IMR-90 (cell line): ENCODE measurements around the gene RALGPS1. TPM values are rescaled to one million over a fixed set of nuclear protein-coding genes. Genes with fewer than 3 reads are reported as not detected.

Experiments
- ATAC-seq: fragments of 200-7000 bp; cut with Tn5 transposase; 2 replicates; pipeline ENCODE4 v1.9.1; 2020; ENCODE audit warnings: low read depth, mild to moderate bottlenecking, moderate library complexity
- BruUV-seq: library from RNA; stranded (reverse); fragments of 400-500 nt; replicated peaks from 2 replicates; lab custom pipeline; 2021; lab: Mats Ljungman, UMichigan
- CTCF ChIA-PET: fragments of 300-600 bp; formaldehyde crosslinking; extraction: SDS; loops from one replicate; lab custom pipeline; 2021; ENCODE audit warnings: antibody characterized with exemption; lab: Yijun Ruan, JAX
- POLR2A ChIA-PET: fragments of 300-600 bp; sonication (Branson Sonifier 250); formaldehyde crosslinking; loops from one replicate; lab custom pipeline; 2022; ENCODE audit warnings: antibody characterized with exemption; ENCODE audit not compliant: unreplicated experiment; lab: Charles Lee
- DNase-seq: peaks from one replicate; pipeline ENCODE4 v3.0.0; 2013
- H2AFZ ChIP-seq: replicated peaks from 2 replicates; pipeline ENCODE3; 2013; ENCODE audit warnings: low read length, mild to moderate bottlenecking; ENCODE audit not compliant: poor library complexity
- H2AK5ac ChIP-seq: 2 replicates; pipeline ENCODE4 v1.6.1; 2013; ENCODE audit warnings: low read depth, low read length, inconsistent platforms
- H2AK9ac ChIP-seq: replicated peaks from 2 replicates; pipeline ENCODE3; 2013; ENCODE audit warnings: mild to moderate bottlenecking, low read depth, low read length, moderate library complexity; ENCODE audit not compliant: poor library complexity
- H2BK120ac ChIP-seq: 2 replicates; pipeline ENCODE4 v1.6.1; 2013; ENCODE audit warnings: low read depth, low read length, inconsistent platforms
- H2BK15ac ChIP-seq: 3 replicates; pipeline ENCODE4 v1.6.1; 2013; ENCODE audit warnings: low read depth, low read length, inconsistent platforms
- H2BK20ac ChIP-seq: 2 replicates; pipeline ENCODE4 v1.6.1; 2013; ENCODE audit warnings: low read depth, mild to moderate bottlenecking, inconsistent platforms, low read length, moderate library complexity
- H2BK5ac ChIP-seq: 2 replicates; pipeline ENCODE4 v1.6.1; 2013; ENCODE audit warnings: mild to moderate bottlenecking, low read depth, low read length, inconsistent platforms; ENCODE audit not compliant: poor library complexity, severe bottlenecking
- H3K14ac ChIP-seq: replicated peaks from 2 replicates; pipeline ENCODE4 v1.6.1; 2013; ENCODE audit warnings: low read depth, low read length, inconsistent platforms
- H3K18ac ChIP-seq: 2 replicates; pipeline ENCODE4 v1.6.1; 2013; ENCODE audit warnings: low read depth, low read length, control low read depth
- H3K23ac ChIP-seq: 2 replicates; pipeline ENCODE4 v1.6.1; 2013; ENCODE audit warnings: low read depth, low read length, inconsistent platforms
- H3K27ac ChIP-seq: 2 replicates; pipeline ENCODE4 v1.5.1; 2013; ENCODE audit warnings: mild to moderate bottlenecking, control low read depth, low read length; ENCODE audit not compliant: insufficient read depth
- H3K27me3 ChIP-seq: 2 replicates; pipeline ENCODE4 v1.6.1; 2013; ENCODE audit warnings: low read length; ENCODE audit not compliant: control insufficient read depth, insufficient read depth
- H3K36me3 ChIP-seq: 2 replicates; pipeline ENCODE4 v1.6.1; 2013; ENCODE audit warnings: low read length, mixed read lengths; ENCODE audit not compliant: control insufficient read depth, insufficient read depth
- H3K4ac ChIP-seq: 2 replicates; pipeline ENCODE4 v1.6.1; 2013; ENCODE audit warnings: low read depth, low read length, inconsistent platforms
- H3K4me1 ChIP-seq: 2 replicates; pipeline ENCODE4 v1.6.1; 2013; ENCODE audit warnings: low read length, mixed read lengths; ENCODE audit not compliant: control insufficient read depth, insufficient read depth
- H3K4me2 ChIP-seq: 2 replicates; pipeline ENCODE4 v1.6.1; 2013; ENCODE audit warnings: low read depth, mild to moderate bottlenecking, control low read depth, low read length, moderate library complexity
- H3K4me3 ChIP-seq: 2 replicates; pipeline ENCODE4 v1.5.1; 2013; ENCODE audit warnings: low read depth, mild to moderate bottlenecking, control low read depth, low read length, moderate library complexity; ENCODE audit not compliant: insufficient read depth
- H3K56ac ChIP-seq: 2 replicates; pipeline ENCODE4 v1.6.1; 2013; ENCODE audit warnings: low read length, inconsistent platforms; ENCODE audit not compliant: insufficient read depth; ENCODE audit errors: extremely low read depth
- H3K79me1 ChIP-seq, 2 experiments: 2 replicates each; pipeline ENCODE4 v1.6.1; 2013; ENCODE audit warnings: low read length in 2 of 2, inconsistent platforms in 1 of 2, low read depth in 1 of 2
- H3K9ac ChIP-seq: 2 replicates; pipeline ENCODE4 v1.6.1; 2013; ENCODE audit warnings: low read depth, low read length, control low read depth
- H3K9me1 ChIP-seq: 2 replicates; pipeline ENCODE4 v1.6.1; 2013; ENCODE audit warnings: low read length, inconsistent platforms; ENCODE audit not compliant: insufficient read depth
- H3K9me3 ChIP-seq: 2 replicates; pipeline ENCODE4 v1.6.1; 2013; ENCODE audit warnings: low read length; ENCODE audit not compliant: control insufficient read depth, insufficient read depth
- H4K20me1 ChIP-seq: 2 replicates; pipeline ENCODE4 v1.6.1; 2013; ENCODE audit warnings: low read length, inconsistent platforms; ENCODE audit not compliant: insufficient read depth
- H4K5ac ChIP-seq: 2 replicates; pipeline ENCODE4 v1.6.1; 2013; ENCODE audit warnings: mild to moderate bottlenecking, low read depth, low read length, control low read depth
- H4K8ac ChIP-seq, 2 experiments: 2 replicates each; pipeline ENCODE4 v1.6.1; 2013; ENCODE audit warnings: low read depth in 2 of 2, low read length in 2 of 2, control low read depth in 1 of 2, inconsistent platforms in 1 of 2
- H4K91ac ChIP-seq: 2 replicates; pipeline ENCODE4 v1.6.1; 2013; ENCODE audit warnings: low read depth, low read length, inconsistent platforms; ENCODE audit not compliant: insufficient read depth
- CEBPB ChIP-seq: IDR thresholded peaks from 2 replicates; pipeline ENCODE4 v1.6.1; 2012; ENCODE audit warnings: low read depth, low read length, improper control_type of control experiment
- CHD1 ChIP-seq: IDR thresholded peaks from 2 replicates; pipeline ENCODE4 v1.6.1; 2012; ENCODE audit warnings: low read depth, low read length, improper control_type of control experiment
- CTCF ChIP-seq: conservative IDR thresholded peaks from 2 replicates; pipeline ENCODE4 v1.5.1; 2012; ENCODE audit warnings: mild to moderate bottlenecking, low read depth, low read length, improper control_type of control experiment
- ELK1 ChIP-seq: fragments of 150-350 bp; IDR thresholded peaks from 2 replicates; pipeline ENCODE4 v1.6.1; 2016; ENCODE audit warnings: low read depth, mild to moderate bottlenecking, low read length, moderate library complexity, borderline replicate concordance
- MAFK ChIP-seq: IDR thresholded peaks from 2 replicates; pipeline ENCODE4 v1.6.1; 2012; ENCODE audit warnings: low read depth, low read length, improper control_type of control experiment
- MAZ ChIP-seq: IDR thresholded peaks from 2 replicates; pipeline ENCODE4 v1.6.1; 2012; ENCODE audit warnings: low read depth, mild to moderate bottlenecking, low read length, improper control_type of control experiment, moderate library complexity, borderline replicate concordance
- MXI1 ChIP-seq: IDR thresholded peaks from 2 replicates; pipeline ENCODE4 v1.6.1; 2012; ENCODE audit warnings: low read depth, mild to moderate bottlenecking, low read length, moderate library complexity, borderline replicate concordance
- NFE2L2 ChIP-seq: fragments of 150-350 bp; IDR thresholded peaks from 2 replicates; pipeline ENCODE4 v1.6.1; 2016; ENCODE audit warnings: low read depth, mild to moderate bottlenecking, low read length
- POLR2A ChIP-seq: IDR thresholded peaks from 2 replicates; pipeline ENCODE4 v1.6.1; 2012; ENCODE audit warnings: mild to moderate bottlenecking, low read depth, low read length
- RFX5 ChIP-seq: IDR thresholded peaks from 2 replicates; pipeline ENCODE4 v1.8.0; 2012; ENCODE audit warnings: low read depth, mild to moderate bottlenecking, low read length, moderate library complexity
- SMC3 ChIP-seq: fragments of 150-350 bp; IDR thresholded peaks from 2 replicates; pipeline ENCODE4 v1.6.1; 2016; ENCODE audit warnings: low read depth, mild to moderate bottlenecking, antibody characterized with exemption, low read length, moderate library complexity
- WGBS, 2 experiments: methylation state at CpG; one replicate each; pipeline versions ENCODE4 v1.1.5 to v1.1.7; 2013; ENCODE audit warnings: missing lambda C conversion rate in 2 of 2; ENCODE audit not compliant: insufficient read length in 1 of 2; ENCODE audit errors: extremely low coverage in 2 of 2; 5-methylcytosine and 5-hydroxymethylcytosine counted together
- dilution Hi-C: fragments of 300-500 bp; cut with HindIII; formaldehyde crosslinking; loops from one replicate; pipeline ENCODE4 v1.14.3; 2018; ENCODE audit warnings: low sequenced_read_pairs; ENCODE audit not compliant: unreplicated experiment
- in situ Hi-C: fragments of 300-500 bp; cut with MboI; formaldehyde crosslinking; loops from 3 replicates; pipeline ENCODE4 v1.14.3; 2019; ENCODE audit warnings: low sequenced_read_pairs, inconsistent platforms, mixed read lengths
- intact Hi-C: fragments of 100-400 bp; cut with micrococcal nuclease; formaldehyde crosslinking; loops from 2 replicates; pipeline ENCODE4 v1.10.0; 2022
- polyA plus RNA-seq, 3 experiments: library from polyadenylated mRNA; depleted of rRNA; stranded (reverse); fragments of >200 nt; gene quantifications; 2 replicates each; pipeline ENCODE4 v1.2.3, GENCODE V29; 2012; ENCODE audit warnings: low replicate concordance in 1 of 3
- total RNA-seq: library from RNA; depleted of rRNA; stranded (reverse); fragments of >200 nt; gene quantifications from 2 replicates; pipeline ENCODE4 v1.2.3, GENCODE V29; 2012

Gene RALGPS1
- total and polyA plus RNA-seq, 2 of the 4 experiments (the other 2 are of a cell fraction), result 0.90 to 2.8 TPM

GRCh38 chr9:127030814-127031740, 116.5 kb downstream of the RALGPS1 start:
- Histone ChIP-seq H2AK5ac (peak overlapping the region; percentile 1; the same call in 1 of the 2 replicates), H3K9me1 (0 out of 2 replicates have a peak, but pooled peaks cover 9% of the 10 kb centered on the region), H3K14ac (no peak overlapping the region; the same call in 1 of the 2 replicates), H3K4ac (no peak overlapping the region), H4K91ac (no peak overlapping the region), H3K4me3 (no peak overlapping the region), H3K27ac (no peak overlapping the region), H2AFZ (peak overlapping the region; percentile 28), H3K27me3 (no peaks in the 10 kb centered on the region), H2BK120ac (no peak overlapping the region), H4K8ac (no peak overlapping the region), H2BK15ac (no peak overlapping the region), H4K5ac (no peak overlapping the region), H2BK20ac (no peak overlapping the region), H3K56ac (no peak overlapping the region), H3K9me3 (no peaks in the 10 kb centered on the region), H2AK9ac (no peak overlapping the region), H3K79me1 (no peaks in the 10 kb centered on the region), H3K4me1 (peaks cover 8% of the 10 kb centered on the region; the same call in 1 of the 2 replicates), H3K23ac (no peak overlapping the region; the same call in 1 of the 2 replicates), H3K36me3 (no peaks in the 10 kb centered on the region), H2BK5ac (no peak overlapping the region), H3K18ac (no peak overlapping the region), H3K9ac (no peak overlapping the region), H4K20me1 (no peaks in the 10 kb centered on the region), H3K4me2 (no peak overlapping the region)
- dilution Hi-C loops, result no loop called here
- no peak for TF ChIP-seq CEBPB
- no peak for TF ChIP-seq CHD1
- TF ChIP-seq MAZ, result no peak
- TF ChIP-seq MAFK, result no peak
- TF ChIP-seq NFE2L2, result no peak
- TF ChIP-seq CTCF, result no peak
- no peak for TF ChIP-seq RFX5
- no peak for TF ChIP-seq SMC3
- TF ChIP-seq ELK1, result no peak
- TF ChIP-seq POLR2A, result no peak
- TF ChIP-seq MXI1, result no peak
- 80% methylated on average over 1 of the region's 9 CpGs; no CpG with 5 or more reads in 1 of the 2 experiments for WGBS, 2 experiments
- in situ Hi-C loops, result no loop called here
- ChIA-PET CTCF (no interaction called here), POLR2A (no interaction called here)
- intact Hi-C loops, result no loop called here
- DNase-seq (no peak), ATAC-seq (no peak)
- BruUV-seq, result no TSS peak
